Measurements from ENCODE around the gene GMPR2.

DNA sequence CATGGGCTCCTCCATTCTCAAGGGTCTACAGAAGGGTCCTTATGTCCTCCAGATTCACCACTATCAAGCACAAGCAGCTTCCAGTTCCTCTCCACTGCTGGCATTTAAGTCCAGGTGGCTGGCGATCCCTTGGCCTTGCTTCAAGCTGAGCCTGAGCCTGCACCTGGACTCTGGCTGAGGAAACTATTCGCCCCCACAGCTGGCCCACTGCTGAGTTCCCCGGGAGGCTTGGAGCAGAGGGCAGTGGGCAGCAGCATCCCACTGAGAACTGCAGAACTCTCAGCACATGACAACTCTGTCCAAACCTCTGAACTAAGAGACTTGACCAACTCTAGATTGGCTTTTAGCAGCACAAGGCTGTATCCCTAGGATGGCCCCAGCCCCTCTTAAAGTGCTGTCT, 50.0 kb downstream of the GMPR2 start:
- TF ChIP-seq, protein P1, sequence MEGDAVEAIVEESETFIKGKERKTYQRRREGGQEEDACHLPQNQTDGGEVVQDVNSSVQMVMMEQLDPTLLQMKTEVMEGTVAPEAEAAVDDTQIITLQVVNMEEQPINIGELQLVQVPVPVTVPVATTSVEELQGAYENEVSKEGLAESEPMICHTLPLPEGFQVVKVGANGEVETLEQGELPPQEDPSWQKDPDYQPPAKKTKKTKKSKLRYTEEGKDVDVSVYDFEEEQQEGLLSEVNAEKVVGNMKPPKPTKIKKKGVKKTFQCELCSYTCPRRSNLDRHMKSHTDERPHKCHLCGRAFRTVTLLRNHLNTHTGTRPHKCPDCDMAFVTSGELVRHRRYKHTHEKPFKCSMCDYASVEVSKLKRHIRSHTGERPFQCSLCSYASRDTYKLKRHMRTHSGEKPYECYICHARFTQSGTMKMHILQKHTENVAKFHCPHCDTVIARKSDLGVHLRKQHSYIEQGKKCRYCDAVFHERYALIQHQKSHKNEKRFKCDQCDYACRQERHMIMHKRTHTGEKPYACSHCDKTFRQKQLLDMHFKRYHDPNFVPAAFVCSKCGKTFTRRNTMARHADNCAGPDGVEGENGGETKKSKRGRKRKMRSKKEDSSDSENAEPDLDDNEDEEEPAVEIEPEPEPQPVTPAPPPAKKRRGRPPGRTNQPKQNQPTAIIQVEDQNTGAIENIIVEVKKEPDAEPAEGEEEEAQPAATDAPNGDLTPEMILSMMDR (IDR thresholded peaks at IDR 0.05; ENCODE audit: insufficient read depth, low read length) = no peak
- no peak for TF ChIP-seq POLR2AphosphoS5 (IDR thresholded peaks at IDR 0.05; ENCODE audit: low read depth)
- TF ChIP-seq, protein P2, sequence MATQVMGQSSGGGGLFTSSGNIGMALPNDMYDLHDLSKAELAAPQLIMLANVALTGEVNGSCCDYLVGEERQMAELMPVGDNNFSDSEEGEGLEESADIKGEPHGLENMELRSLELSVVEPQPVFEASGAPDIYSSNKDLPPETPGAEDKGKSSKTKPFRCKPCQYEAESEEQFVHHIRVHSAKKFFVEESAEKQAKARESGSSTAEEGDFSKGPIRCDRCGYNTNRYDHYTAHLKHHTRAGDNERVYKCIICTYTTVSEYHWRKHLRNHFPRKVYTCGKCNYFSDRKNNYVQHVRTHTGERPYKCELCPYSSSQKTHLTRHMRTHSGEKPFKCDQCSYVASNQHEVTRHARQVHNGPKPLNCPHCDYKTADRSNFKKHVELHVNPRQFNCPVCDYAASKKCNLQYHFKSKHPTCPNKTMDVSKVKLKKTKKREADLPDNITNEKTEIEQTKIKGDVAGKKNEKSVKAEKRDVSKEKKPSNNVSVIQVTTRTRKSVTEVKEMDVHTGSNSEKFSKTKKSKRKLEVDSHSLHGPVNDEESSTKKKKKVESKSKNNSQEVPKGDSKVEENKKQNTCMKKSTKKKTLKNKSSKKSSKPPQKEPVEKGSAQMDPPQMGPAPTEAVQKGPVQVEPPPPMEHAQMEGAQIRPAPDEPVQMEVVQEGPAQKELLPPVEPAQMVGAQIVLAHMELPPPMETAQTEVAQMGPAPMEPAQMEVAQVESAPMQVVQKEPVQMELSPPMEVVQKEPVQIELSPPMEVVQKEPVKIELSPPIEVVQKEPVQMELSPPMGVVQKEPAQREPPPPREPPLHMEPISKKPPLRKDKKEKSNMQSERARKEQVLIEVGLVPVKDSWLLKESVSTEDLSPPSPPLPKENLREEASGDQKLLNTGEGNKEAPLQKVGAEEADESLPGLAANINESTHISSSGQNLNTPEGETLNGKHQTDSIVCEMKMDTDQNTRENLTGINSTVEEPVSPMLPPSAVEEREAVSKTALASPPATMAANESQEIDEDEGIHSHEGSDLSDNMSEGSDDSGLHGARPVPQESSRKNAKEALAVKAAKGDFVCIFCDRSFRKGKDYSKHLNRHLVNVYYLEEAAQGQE (IDR thresholded peaks at IDR 0.05; ENCODE audit: insufficient replicate concordance, low read depth) = no peak

All from HL-60 (cell line).